GM18517 (cell line): ENCODE results near the gene LPIN2.
A peak's percentile ranks its signal among the peaks of the same experiment; 100 is the strongest.
"Not testable (repeated sequence)": the region's sequence is repeated elsewhere in the genome, so short reads cannot be mapped to it uniquely, and the experiment has no call there.

ENCODE experiments used
- ATAC-seq: cut with Tn5 transposase; IDR thresholded peaks from one replicate; pipeline ENCODE4 v1.9.1; 2021; ENCODE audit warnings: mild to moderate bottlenecking, moderate library complexity; ENCODE audit not compliant: unreplicated experiment

The LPIN2 gene

DNA sequence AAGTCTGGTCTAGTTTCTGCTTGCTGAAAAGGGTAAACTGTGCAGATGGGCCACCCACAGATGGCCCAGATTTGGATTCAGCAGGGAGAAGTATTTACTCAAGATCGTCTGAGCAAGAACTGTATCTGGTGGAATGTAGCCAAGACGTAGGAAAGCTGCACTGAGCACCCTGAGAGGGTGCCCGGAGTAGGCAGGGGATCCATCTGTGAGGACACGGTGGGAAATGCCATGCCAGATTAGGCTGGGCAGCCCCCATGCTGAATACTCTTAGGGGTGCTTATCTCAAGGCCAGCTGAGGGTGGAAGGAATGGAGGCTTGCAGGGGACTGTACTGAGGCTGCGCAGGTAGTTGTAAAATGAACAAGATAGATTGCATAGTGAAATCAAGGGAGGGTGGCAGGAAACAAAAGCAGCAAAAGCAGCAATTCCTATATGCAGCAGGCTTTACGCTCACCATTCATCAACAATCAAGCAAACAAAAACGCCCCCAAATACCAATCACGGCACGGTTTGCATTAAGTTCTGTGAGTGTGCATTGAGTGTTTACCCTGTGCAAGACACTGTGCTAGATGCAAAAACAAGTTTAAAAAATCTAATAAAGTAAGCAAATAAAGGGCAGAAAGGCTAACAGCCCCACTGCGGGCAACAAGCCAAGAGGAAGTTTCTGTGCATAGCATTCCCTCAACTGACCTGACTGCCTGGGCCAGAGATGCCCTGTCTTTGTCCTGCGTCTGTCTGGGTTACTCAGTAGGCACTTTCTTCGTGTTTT lies 32.2 kb upstream of the LPIN2 start:
- ATAC-seq = no peak

DNA sequence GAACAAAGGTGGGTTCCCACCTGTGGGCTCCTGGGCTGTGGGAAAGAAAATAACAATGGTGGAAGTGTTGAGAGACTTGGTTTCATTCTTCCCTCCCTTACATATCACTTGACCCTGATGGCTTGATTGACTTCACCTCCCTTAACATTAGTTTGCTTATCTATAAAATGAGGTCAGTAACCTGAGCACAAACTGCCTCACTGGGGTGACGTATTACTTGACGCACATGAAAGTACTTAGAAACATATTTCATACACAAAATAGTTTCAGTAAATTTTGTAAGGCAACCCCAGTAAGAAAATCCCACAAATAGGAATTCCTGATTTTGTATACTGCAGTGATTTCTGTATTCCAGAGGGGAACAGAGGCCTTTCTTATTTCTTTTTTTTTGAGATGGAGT lies 29.4 kb upstream of the LPIN2 start:
- ATAC-seq = no peak

DNA sequence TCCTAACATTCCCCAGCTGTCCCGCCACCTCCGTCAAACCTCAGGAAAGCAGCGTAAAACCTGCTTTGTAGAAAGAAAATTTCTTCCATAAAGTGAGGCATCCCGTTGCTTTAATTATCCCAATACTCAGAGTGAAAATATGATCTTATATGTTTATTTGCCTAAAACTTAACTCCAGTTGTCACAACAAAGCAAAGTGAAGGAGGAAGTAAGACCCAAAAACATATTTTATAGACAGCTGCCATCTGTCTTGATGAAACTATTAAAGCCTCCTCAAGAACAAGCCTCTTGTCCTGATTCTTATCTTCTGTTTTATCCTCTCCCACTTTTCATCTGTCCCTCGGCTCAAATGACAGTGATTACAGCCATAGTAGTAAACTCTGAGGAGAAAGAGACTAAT lies 28.9 kb upstream of the LPIN2 start:
- ATAC-seq = no peak

DNA sequence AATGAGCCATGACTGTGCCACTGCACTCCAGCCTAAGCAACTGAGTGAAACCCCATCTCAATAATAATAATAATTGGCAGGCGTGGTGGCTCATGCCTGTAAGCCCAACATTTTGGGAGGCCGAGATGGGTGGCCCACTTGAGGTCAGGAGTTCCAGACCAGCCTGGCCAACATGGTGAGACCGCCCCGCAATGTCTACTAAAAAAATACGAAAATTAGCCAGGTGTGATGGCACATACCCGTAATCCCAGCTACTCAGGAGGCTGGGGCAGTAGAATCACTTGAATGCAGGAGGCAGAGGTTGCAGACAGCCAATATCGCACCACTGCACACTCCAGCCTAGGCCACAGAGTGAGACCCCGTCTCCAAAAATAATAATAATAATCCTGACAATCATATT lies 27.9 kb upstream of the LPIN2 start:
- no peak for ATAC-seq

DNA sequence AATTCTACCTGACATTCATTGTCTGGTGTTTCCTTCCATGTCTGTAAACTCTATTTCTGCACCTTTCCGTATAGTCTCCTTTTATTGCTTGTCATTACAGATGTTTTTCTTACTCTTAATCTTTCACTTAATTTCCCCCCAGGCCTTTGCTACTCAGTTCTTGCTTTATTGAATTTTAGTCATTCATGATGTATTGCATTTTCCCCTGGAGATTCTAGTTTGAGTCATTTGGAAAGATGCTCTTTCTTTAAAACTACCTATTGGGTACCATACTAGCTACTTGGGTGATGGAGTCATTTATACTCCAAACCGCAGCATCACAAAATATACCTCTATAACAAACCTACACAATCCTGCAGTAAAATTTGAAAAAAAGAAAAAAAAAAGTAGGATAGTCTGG lies 27.2 kb upstream of the LPIN2 start:
- ATAC-seq = no peak

DNA sequence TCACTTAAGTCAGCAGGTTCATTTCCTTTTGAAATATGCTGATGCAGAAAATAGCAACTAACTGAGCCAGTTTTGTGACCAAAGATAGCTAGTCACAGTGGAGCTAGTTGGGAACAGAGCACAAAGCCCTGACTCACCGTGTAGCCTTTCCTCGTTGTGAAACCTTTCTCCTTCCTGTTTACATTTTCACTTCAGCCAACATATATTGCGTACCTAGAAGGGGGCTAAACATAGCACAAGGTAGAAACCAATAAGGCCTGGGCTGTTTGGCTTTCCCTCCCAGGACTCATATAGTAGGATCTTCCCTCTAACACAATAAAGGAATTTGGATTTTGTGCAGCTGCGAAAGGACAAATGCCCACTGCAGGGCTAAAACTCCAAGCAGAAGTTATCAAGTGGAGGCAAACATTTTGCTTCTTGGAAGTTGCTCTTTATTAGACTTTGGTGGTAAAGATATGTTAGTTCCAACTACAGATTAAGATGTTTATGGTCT lies 24.5 kb upstream of the LPIN2 start:
- ATAC-seq = peak; percentile 99

DNA sequence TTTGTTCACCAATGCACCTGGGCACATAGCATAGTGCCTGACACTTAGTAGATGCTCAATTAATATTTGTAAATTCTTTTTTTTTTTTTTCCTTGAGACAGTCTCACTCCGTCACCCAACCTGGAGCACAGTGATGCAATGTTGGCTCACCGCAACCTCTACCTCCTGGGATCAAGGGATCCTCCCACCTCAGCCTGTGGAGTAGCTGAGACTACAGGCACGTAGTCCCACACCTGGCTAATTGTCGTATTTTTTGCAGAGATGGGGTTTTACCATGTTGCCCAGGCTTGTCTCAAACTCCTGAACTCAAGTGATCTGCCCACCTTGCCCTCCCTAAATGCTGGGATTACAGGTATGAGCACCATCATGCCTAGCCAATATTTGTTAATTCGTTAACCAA lies 23.2 kb upstream of the LPIN2 start:
- ATAC-seq = no peak

DNA sequence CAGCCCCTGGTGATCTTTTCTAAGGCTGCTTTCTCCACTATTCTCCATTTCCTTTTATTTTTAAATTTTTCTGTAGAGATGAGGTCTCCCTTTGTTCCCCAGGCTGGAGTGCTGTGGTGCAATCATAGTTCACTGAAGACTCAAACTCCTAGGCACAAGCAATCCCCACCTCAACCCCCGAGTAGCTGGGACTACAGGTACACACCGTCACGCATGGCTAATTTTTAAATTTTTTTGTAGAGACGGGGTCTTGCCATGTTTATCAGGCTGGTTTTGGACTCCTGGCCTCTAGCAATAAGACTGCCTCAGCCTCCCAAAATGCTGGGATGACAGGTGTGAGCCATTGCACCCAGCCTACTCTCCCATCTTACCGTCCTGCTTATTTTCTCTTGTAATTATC lies 22.7 kb upstream of the LPIN2 start:
- no peak for ATAC-seq

DNA sequence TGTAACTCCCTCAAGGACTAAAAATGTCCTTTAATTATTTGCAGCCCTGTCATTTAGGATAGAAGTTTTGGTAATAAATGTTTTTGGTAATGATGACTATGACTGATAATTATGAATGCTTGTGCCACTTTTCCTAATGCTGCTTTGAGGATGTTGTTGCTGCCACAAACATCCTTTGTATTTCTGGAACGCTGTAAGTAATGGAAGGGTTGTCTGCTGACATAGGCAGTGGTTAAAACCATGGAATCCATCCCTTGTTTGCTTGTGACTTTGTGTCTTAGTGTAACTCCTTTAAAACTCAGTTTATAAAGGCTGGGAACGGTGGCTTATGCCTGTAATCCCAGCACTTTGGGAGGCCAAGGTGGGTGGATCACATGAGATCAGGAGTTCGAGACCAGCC lies 19.8 kb upstream of the LPIN2 start:
- ATAC-seq = no peak

DNA sequence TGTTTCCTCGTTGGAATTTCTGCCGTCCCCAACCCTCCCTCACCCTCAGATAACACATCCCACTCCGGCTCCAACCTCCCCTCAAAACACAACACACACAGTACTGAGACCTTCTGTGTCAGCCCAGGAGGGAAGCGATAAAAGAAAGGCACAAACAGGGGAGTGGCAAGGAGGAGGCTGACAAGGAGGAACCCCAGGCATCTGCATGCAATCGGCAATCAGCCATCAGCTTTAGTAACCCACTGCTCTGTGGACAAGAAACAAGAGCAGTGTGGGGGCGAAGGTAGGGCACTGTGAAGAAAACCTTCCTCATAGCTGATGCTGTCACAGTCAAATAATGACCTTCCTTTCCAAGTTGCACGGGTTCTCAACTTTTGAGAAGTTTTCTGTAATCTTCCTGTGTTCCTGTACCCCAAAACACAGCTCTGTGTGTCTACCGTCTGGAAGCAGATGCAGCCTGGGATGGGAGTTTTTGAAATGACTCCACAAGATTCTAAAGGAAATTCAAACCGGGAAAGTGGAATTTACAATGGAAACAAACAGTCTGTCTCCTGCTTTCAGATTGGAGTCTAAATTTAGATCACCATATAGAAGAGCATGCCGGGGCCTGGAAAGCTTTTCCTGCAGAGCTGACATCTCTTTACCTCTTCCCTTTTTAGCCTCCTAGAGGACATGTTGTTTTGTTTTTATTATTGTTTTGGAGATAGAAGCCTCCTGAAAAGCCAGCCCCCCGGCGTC lies 16.4 kb upstream of the LPIN2 start:
- ATAC-seq = no peak

DNA sequence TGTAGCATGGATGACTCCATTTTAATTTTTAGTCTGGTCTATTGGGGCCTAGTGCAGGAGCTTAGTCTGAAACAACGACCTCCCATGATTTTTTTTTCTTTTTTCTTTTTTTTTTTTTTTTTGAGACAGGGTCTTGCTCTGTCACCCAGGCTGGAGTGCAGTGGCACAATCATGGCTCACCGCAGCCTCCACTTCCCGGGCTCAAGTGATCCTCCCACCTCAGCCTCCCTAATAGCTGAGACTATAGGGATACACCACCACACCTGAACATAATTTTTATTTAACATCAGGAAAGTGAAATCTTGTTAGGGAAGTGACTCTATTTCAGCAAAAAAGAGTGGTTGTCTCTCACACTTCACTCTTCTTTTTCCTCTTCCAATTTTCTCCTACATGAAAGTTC lies 15.2 kb upstream of the LPIN2 start:
- not testable (repeated sequence) for ATAC-seq

DNA sequence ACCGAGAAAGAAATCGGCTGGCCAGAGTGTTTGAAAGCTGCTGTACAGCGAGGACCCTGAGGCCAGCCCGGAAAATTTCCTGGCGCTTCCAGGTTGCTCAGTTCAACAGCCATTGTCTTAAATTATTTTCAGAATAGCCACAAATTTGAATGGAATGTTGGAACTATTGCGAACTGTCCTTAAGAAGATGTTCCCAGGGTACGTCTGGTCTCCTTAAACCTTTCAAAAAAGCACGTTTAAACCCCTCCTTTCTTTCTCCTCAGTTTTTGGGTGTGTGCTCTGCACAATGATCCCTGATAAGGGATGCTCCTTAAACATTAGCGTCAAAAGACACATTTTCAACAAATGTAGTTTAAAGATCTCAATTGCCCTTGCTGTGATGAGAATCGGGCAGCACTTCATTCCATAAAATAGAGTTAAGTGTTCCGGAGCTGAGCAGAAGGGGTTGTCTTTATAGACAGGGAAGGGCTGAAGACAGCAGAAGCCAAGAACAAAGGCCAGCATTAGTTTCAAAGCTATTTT lies 14.5 kb upstream of the LPIN2 start:
- no peak for ATAC-seq

DNA sequence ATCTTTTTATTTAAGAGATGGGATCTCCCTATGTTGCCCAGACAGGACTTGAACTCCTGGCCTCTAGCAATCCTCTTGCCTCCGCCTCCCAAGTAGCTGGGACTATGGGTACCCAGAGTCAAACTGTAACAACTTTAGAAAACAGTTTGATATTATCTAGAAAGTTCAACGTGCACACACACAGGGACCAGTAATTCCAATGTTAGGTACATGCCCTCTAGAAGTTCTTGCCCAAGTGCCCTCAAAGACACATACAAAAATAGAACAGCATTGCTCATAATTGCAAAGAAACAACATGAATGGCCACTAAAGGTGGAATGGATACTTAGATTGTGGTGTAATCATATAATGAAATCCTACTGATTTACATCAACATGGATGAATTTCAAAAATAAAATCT lies 12.6 kb upstream of the LPIN2 start:
- no peak for ATAC-seq

DNA sequence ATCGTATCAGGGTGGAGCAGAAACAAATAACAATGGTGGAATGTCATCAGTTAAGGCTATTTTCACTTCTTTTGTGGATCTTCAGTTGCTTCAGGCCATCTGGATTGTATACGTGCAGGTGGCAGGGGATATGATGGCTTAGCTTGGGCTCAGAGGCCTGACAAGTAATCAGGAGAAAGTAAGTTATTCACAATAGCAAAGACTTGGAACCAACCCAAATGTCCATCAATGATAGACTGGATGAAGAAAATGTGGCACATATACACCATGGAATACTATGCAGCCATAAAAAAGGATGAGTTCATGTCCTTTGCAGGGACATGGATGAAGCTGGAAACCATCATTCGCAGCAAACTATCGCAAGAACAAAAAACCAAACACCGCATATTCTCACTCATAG lies 10.7 kb upstream of the LPIN2 start:
- not testable (repeated sequence) for ATAC-seq

DNA sequence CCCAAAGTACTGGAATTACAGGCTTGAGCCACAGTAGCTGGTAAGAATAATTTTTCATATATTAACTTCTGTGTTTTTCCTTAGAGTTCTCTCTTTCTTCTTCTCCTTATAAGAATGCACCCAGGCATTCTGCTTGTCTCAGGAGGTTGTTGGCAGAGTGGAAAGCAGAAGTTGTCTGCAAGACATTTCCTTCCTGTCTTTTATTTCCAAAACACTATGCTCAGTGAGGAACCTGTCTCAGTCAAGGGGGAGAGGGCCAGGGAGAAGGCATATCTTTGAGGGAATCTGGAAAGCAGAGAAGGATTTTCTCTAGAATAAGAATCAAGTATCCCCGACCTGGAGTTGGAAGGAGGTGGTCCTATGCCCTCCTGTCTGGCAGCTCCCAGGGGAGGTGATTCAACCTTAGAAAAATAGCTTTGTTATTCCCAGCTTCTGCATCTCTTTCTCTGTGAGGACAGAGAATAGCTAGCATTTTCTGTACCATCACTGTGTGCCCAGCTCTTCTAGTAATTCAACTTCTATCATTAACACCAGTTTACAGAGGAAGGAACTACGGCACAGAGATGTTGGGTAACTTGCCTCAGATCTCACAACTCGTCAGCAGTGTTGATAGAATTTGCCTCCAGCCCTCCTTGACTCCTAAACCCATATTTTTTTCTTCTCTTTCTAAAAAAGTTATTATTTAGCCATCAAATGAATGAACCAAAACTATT lies 3.8 kb upstream of the LPIN2 start:
- no peak for ATAC-seq

DNA sequence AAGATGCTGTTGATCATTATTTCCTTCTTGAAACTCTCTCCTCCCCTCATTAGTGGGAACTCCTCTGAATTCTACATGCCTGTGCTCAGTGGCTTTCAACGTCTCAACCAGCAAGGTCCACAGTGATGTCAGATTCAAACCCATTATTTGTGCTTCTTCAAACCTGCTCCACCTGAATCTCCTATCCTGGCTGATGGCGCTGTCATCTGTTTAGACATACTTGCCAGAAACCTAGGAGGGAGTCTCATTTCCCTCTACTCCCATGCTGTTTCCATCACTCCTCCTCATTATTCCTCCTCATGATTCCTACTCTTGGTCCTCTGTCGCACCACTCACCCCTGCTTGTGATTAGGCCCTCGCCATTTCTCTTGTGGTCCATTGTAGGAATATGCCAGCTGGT lies 2.9 kb upstream of the LPIN2 start:
- ATAC-seq = no peak

DNA sequence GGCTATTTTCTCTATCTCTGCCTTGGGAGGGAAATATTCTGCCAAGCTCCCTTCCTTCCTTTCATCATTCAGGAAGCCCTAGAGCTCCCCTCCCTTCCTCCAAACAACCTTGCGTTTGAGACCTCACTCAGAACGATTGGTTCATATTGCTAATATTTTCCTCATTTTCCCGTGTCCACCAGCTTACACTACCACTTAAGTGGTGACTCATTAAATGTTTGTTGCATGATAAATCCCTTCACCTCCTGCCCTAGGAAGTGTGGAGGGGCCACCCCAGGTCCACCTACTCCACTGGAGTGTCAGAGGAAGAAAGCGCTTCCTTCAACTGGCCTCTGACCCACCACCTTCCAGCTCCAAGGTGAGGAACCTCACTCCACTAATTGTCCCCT lies 2.3 kb upstream of the LPIN2 start:
- ATAC-seq = no peak

DNA sequence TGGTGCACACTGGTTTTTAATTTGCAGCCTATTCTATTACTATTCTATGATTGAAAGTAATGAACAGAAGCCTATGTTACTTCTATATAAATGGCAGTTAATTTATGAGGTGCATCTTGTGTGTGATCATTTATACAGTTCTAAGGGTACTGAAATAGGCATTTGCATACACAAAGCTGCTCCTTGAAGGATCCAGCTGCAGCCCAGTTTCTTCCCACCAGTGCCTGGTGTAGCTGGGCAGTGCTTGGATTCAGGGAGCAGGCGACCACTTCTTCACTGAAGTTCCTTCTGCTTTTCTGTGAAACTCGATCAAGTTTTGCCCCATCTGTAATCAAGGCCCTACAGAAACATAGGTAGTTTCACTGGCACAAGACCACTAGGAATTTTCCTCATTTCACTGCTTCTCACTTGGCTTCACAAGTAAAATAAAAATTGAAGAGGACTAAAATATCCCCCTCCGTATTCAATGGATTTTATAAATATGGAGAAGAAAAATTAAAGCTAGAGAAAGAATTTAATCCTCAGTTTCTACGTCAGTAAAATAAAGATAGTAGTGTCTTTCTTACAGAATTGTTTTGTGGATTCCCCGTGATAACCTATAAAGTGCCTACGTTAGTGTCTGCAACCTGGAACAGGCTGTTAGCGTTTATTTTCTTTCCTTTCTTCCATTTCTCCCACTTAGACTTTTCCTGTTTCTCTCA lies 1.7 kb upstream of the LPIN2 start:
- ATAC-seq = no peak

DNA sequence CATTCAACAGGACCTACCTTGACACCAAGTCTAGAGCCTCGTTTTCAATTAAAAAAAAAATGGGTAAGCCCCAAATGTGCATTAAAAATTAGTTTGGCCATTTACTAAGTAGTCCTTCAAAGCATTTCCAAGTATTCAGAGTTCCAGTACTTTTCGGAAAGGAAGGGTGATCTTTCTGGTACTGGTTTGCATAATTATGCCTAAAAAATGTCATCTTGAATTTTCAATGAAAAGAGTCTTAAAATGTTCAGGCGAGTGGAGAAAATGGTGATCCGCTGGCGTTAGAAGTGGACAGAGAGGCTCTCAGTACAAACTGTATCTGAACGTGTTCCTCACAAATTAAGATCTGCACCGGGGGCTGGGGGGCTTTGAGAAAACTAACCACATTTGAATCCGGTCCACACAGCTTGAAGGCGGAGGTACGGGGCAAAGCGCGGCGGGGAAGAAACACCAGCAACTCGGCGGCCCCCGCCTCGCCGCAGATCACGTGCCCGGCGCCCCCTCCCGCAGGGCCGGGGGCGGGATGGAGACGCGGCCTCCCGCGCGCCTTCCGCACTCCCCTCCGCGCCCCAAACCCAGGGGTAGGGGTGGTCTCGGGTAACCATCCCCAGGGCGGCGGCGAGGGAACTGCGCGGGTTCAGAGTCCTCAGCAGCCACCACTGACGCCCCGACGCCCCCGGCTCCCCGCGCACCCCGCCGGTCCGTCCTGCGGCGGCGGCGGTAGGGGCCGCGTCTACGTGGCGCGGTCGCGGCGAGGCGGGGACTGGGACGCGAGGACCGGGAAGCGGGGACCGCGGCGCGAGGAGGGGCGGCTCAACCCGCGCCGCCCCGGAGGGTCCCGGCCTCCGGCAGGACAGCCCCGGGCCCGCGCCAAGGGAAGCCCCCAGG lies 564 bp downstream of the LPIN2 start:
- ATAC-seq = peak; percentile 37

DNA sequence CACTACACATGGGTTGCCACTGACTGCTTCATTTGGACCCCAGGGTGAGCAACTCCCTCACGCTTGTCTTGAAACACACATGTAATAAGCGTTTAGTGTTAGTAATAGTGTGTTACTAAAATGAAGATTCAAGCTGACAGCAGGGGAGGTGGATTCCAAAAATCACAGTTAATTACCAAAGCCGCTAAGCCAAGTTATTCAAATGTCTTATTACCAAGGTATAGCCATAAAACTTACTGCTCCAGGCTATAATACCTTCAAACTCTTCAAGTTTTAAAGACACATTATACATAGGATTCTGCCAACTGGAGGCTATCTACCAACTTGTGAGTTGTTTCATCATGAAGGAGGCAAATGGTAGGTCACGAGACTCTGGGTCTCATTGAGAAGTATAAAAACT lies 2.9 kb downstream of the LPIN2 start:
- no peak for ATAC-seq
